NCI-H1092 (cell line): ENCODE measurements around the gene ATXN7L2.
"Not testable (repeated sequence)": the region's sequence is repeated elsewhere in the genome, so short reads cannot be mapped to it uniquely, and the experiment has no call there.

Experiments used
- DNase-seq: peaks from one replicate; lab custom pipeline; 2025; lab: John Stamatoyannopoulos, UW

ATXN7L2 gene, protein sequence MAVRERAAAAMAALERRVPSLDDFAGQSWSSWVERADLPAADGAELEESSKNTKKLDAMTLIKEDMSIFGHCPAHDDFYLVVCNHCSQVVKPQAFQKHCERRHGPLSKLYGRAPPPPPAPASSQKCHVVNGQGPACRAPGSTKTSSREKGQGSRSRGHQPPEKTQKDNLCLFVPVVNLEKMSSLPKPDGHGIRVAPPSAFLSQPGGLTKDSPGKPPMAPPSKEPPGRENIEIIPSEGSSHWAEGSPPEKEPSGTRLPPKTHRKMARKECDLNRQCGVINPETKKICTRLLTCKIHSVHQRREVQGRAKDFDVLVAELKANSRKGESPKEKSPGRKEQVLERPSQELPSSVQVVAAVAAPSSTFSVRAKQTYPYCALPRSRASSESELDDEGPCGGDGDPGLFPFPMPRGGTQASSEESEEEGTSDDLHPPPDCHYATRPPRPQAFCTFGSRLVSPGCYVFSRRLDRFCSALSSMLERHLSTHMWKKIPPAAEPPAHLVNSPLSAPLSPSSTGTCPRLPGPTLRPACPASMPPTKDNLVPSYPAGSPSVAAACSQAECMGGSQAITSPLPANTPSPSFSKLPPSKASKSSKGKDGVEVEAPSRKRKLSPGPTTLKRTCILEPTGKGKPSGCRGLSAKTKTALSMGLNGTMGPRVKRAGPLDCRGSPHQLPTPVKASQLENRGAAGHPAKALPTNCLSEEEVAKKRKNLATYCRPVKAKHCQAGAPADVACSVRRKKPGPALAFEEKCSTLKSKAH

DNA sequence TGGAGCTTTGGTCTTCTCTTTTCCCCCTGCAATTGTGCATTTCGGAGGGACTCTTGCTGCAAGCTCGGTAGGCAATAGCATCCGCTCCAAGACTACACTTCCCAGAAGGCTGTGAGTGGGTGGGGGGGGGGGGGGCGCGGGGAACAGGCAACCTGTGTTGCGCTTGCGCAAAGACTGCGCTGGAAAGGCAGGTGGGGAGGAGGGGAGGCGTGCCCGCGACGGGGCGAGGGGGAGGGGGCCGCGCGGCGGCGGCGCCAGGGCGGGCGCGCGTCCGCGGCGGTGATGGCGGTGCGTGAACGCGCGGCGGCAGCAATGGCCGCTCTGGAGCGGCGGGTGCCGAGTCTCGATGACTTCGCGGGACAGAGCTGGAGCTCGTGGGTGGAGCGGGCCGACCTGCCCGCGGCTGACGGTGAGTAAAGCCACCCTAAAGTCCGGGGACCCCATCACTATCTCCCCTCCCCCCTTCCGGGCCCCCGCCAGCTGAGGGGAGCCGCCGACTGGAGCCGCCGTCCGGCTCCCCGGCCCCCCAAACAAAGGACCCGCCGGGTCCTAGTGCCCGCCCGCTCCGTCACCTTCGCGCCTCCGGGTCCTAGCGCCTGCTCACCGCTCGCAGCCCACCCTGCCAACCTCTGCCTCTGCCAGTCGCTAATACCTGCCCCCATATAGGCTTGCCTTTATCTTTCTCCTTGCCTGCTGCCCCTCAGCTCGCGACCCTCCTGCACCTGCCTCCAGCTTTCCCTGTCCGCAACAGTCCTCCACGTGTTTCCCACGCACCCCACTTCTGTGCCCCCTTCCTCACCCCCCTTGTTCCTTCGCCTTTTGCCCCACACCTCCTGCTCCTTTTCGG, at the start of gene ATXN7L2:
Gene ATXN7L2, plus strand, starts transcription at position 234 of the 847 bp plus-strand sequence. Its CDS starts 49 bp downstream, at position 283.
- peak; percentile 90 for DNase-seq

DNA sequence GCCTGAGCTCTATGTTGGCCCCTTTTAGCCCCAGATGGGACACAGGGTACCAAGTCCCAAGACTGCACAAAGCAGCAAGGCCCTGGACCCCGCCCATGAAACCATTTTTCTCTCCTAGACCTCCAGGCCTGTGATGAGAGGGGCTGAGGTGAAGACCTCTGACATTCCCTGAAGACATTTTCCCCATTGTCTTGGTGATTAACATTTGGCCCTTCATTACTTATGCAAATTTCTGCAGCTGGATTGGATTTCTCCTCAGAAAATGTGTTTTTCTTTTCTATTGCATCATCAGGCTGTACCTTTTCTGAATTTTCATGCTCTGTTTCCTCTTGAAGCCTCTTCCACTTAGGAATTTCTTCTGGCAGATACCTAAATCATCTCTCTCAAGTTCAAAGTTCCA, 49.2 kb upstream of the ATXN7L2 start:
- DNase-seq: no peak

DNA sequence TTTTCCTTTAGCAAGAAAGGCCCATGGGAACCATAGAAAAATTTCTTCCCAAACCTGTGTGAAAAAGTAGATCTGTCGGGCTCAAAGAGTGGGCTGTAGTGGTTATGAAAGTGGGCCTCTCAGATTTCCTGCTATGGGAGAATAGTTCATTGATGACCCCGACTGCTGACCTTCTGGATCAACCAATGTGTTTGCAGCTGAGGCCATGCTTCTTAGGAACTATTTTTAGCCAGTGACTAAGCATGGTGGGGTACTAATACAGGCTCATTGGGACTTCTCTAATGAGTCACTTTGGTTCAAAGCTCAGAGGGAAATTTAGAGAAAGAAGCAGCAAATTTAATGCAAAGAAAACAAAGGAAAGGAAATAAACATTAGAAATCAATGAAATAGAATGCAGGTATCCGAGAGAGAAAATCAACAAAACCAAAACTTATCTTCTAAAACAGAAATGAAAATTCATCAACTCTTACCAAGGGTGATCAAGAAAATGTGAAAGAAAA, 44.9 kb upstream of the ATXN7L2 start:
- DNase-seq: no peak

DNA sequence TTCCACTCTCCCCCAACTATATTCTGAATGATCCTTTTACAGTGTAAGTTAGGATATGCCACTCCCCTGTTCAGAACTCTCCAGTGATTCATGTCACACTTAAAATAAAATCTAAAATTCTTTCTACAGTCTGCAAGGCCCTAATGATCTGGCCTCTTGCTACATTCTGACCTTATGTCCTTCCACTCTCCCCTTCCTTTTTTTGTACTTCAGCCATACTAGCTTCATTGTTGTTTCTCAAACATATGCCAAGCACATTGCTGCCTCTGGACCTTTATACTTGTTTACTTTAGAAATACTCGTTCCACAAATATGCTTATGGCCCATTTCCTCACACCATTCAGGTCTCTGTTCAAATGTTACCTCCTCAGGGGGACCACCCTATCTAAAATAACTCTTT, 42.6 kb upstream of the ATXN7L2 start:
- no peak for DNase-seq

DNA sequence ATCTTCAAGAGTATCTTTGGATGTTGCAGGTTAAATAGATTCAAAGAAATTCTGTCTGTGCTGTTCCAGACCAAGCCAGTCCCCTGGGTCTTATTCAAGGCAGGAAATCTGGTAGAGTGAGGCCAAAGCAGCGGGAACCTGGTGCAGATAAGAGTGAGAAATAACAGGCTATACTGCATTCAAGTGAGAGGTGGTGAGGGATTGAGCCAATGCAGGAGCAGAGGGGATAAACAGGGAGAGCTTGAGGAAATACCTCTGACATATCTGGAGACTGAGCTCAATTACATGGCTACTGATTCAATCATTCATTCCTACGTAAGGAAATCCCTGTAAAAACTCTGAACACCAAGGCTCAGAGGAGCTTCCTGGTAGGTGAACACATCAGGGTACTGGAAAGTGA, 40.2 kb upstream of the ATXN7L2 start:
- DNase-seq: no peak

DNA sequence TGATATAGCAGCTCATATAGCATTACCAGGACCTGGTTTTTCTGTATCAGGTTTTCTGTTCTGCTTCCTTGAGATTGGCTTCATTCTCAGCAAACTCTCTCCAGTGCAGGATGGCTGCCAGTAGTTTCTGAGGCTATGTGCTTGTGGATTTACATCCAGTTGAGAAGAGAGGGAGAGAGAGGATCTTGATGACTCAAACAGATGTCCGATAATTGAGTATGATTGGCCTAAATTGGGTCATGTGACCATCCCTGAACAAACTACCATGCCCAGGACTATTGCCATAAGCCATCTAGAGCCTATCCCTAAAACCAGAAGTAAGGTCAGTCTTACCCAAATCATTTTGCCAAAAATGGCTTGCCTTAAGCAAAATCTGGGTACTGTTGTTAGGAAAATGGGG, 39.4 kb upstream of the ATXN7L2 start:
- DNase-seq: no peak

DNA sequence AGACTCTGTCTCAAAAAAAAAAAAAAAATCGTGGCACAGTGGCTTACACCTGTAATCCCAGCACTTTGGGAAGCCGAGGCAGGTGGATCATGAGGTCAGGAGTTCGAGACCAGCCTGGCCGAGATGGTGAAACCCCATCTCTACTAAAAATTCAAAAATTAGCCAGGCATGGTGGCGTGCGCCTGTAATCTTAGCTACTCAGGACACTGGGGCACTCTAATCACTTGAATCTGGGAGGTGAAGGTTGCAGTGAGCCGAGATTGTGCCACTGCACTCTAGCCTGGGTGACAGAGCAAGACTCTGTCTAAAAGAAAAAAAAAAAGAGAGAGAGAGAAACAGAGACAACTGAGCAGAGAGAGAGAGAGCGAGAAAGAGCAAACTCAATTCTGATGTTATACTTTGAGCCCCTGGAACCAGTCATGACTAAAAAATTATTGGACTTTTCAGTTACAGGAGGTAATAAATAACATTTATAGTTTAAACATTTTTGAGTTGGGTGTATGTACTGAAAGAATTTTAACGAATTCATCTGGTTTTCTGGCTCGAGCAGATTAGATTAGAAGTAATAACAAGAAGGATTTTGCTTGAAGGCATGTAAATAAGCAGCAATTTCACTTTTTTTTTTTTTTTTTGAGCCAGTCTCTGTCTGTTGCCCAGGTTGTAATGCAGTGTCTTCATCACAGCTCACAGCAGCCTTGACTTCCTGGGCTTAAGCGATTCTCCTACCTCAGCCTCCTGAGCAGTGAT, 37.6 kb upstream of the ATXN7L2 start:
- DNase-seq: not testable (repeated sequence)

DNA sequence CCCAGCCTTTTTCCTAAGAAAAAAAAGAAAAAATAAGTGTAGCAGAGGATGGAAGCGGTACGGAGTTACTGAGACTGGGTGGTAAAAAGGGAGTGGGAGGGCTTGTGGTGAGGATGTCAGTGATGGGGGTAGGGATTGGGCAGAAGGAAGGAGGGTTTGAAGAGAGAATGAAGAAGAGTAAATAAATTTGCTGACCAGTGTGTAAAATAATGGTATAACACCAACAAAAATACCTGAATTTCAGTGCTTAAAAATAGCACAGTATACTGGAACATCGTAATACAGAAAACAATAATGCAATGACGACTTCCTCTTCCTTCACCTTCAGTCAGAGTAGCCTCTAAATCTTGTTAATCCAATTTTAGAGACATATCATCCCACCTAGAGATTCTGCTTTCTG, 36.2 kb upstream of the ATXN7L2 start:
- no peak for DNase-seq

DNA sequence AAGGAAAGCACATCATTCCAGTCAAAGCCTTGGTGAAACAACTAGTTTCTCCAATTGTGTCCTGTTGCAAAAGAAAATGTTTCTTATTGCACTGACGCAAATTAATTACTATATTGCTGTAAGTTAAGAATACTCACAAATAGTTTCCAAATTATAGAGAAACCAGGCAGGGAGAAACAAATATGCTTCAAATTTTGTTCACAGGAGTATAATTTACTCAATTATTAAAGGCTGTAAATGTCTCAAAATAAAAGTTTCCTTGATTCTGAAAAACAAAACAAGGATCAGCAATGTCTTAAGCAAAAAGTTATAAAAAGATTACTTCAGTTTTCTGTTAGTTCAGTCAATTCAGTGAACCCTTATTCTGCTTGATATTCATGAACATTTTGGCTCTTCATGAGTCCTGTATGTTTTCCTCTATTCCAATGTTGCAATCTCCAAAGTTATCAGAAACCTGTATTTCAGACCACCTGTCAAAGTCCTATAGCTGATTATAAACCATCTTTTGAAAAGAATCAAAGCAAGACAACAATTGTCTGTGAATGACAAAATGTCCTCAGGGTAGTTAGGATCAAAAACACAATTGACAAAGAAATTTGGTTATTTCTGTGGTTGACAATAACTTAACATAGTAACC, 29.1 kb upstream of the ATXN7L2 start:
- no peak for DNase-seq

DNA sequence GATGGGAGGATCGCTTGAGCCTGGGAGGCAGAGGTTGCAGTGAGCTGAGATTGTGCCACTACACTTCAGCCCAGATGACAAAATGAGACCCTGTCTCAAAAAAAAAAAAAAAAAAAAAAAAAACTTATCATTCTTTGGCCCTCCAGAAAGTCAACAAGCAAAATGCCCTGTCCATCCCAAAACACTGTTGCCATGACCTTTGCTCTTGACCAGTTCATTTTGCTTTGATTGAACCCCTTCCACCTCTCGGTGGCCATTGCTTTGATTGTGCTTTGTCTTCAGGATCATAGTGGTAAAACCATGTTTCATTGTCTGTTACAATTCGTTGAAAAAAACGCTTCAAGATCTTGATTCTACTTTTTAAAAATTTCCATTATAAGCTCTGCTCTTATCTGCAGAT, 25.9 kb upstream of the ATXN7L2 start:
- no peak for DNase-seq

DNA sequence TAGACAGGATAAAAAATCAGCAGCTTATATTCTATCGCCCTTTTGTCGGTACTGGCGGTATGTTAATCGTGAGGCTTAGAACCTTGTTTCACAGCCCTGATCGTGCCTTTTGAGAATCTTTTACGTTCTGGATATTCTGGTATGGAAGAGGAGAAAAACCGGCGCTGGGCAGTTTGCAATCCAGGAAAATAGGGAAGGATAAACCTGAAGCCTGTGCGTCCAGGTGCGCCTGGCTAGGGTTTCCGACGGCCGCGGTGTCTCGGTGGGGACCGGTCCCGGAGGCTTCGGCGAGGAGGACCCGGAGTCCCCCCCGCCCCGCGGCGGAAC, 17.6 kb upstream of the ATXN7L2 start:
- no peak for DNase-seq

DNA sequence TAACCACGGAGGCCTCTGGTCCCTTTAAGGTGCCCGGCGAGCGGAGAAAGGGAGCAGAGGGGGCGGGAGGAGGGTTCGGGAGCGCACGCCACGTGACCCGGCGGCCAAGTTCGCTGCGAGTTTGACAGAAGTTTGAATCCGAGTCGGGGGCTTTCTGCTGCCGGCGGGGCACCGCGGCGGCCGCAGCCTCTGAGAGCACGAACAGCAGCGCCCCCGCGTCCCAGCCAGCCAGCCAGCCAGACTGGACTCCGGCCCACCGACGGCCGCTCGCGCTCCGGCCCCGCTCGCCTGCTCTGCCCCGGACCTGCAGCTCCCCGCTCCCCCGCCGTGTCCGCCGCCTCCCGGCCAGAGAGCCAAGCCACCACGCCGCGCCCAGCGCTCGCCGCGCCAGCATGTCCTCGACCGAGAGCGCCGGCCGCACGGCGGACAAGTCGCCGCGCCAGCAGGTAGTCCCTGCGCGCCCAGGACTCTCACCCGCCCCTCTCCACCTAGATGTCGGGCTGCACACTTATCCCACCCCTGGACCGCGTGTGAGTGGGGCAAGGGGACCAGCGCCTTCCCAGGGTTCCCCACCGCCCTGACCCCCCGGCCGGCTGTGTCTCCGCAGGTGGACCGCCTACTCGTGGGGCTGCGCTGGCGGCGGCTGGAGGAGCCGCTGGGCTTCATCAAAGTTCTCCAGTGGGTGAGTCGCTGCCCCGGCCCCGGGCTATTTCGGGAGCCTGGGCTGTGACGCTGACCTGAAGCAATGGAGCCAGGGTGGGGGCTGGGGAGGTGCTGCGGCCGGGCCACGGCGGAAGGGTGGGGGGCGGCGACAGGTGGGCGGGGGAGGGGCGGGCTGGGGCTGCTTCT, 17.0 kb upstream of the ATXN7L2 start, which contains the start of gene SYPL2:
Gene SYPL2, plus strand, starts transcription at position 95 of the 849 bp plus-strand sequence. Its CDS starts 298 bp downstream, at position 393.
- no peak for DNase-seq

DNA sequence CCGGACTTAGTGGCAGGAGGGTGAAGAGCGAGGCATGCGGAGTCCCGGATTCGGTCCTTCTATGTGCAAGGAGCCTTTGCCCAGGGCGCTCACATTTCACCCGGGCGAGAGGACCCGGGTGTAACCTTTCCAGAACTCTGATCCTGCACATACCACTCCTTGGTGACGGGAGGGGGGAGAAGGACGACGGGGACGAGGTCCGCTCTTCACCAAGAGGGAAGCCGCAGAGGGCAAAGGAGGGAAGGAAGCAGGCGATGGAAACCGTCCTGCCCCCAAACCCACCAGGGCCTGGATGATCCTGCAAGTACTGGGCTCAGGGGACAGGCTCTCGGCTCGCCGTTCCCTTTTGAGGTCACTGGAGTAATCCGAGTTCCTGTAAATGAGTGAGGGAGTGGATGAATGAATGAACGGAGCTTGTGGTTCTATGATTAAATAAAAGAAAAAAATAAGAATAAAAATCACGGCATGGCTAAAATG, 16.4 kb upstream of the ATXN7L2 start:
- DNase-seq: no peak

DNA sequence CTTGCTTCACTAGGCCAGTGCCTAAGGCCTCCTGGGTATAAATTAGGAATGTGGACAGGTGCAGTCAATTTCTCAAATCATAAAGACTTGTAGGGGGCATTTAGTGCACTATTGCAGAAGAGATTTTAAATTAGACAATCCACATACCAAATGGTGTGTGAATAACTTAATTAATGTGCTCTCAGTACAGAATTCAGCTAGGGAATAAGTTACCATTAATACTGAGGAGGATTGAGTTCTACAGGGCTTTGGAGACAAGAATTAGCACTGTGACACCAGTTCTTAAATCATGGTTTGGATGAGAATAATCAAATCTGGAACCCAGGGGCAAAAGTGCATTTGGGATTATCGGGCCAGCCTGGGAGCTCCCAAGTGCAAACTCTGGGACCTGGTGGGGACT, 15.6 kb upstream of the ATXN7L2 start:
- DNase-seq: no peak

DNA sequence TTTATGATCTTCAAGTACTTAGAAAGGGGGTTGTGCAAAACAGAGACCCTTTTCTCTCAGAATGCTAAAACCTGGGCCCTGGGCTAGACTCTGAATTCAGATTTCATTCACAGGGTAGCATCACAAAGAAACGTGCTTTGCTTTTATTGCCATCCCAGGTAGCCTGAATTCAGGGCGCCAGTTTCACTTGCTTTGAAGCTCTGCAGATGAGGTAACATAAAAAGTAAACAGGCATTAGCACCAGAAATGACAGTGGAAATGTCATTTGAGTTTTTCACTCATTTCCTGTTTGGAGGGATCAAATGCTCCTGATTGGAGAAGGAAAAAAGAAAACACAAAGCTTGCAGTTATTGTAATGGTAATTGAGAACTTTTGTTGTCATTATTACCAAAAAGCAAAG, 14.8 kb upstream of the ATXN7L2 start:
- DNase-seq: no peak

DNA sequence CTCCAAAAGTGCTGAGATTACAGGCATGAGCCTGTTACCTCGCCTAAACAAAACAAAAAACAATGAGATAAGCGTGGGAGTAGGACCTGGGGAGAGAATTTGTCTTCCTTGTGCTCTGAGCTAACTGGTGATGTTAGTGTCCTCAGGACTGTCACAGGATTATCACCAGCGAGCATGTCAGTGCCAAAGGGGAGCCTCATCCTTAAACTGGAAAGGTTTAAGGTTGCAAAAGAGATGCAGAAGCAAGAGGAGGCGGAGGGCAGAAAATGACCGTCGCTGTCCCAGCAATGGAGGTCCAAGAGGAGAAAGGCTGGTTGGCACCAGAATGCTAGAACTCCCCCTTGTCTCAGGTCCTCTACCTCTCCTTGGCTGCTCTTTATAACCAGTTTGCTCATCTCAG, 13.5 kb upstream of the ATXN7L2 start:
- no peak for DNase-seq

DNA sequence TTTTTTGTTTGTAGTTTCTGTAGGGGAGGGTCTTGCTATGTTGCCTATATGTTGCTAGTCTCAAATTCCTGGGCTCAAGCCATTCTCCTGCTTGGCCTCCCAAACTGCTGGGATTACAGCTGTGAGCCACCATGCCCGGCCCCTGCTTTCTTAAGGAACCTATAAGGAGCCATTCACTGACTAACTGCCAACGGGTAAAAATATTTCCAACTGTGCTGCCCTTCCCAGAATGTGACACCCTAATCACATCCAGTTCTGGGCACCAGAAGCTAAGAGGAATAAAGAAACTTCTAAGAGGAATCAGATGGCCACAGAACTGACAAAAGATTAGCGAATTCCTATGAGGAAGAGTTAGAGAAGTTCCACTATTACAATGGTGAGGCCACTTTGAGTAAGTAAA, 10.9 kb upstream of the ATXN7L2 start:
- no peak for DNase-seq

DNA sequence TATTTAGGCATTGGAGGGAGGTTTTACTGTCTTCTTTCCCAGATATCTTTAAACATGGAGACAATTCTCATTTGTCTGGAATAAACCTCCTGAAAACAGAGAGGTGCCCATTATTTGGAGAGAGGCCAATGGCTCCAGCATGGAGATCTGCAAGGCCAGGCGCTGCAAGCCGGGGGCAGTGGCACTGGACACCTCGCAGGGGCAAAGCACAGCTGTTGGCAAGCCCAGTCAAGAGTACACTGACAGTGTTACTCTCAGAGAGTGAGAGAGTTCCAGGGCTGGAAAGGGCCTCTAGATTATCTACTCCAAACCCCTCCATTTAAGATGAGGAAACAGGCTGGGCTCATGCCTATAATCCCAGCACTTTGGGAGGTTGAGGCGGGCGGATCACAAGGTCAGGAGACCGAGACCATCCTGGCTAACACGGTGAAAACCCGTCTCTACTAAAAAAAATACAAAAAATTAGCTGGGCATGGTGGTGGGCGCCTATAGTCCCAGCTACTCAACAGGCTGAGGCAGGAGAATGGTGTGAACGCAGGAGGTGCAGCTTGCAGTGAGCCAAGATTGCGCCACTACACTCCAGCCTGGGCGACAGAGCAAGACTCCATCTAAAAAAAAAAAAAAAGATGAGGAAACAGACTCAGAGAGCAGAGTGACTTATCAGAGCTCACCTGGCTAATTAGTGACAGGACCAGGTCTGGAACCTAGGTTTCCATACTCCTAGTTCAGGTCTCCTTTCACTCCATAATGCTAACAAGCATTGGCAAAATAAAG, 10.2 kb upstream of the ATXN7L2 start:
- not testable (repeated sequence) for DNase-seq

DNA sequence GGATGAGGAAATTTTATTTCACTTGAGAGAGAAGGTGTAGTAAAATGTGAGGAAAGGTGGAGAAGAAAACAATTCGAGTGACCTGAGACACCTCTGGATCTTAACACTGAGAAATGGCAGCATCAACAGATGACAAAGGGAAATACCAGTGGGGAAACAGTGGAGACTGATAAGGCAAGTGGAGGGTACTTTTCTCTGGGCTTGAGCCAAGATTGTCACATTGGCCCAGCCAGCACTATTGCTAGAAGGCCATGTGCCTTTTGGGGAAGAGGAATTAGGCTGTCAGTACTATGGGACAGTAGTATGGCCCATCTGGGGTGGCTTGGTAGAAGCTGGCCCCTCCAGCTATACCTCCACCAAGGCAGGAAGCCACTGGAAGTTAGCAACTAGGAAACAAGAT, 9.0 kb upstream of the ATXN7L2 start:
- no peak for DNase-seq
